NCI-H1048 (cell line): ENCODE results near the gene NAT16.
A peak's percentile ranks its signal among the peaks of the same experiment; 100 is the strongest.
"Not testable (repeated sequence)": the region's sequence is repeated elsewhere in the genome, so short reads cannot be mapped to it uniquely, and the experiment has no call there.

Experiments
- DNase-seq: peaks from one replicate; lab custom pipeline; 2025; lab: John Stamatoyannopoulos, UW

The NAT16 gene

GRCh38 chr7:101156866-101157589, 23.1 kb downstream of the NAT16 start:
- no peak for DNase-seq

- no peak for DNase-seq
Observed at GRCh38 chr7:101156277-101156676, 23.8 kb downstream of the NAT16 start.

GRCh38 chr7:101155303-101155702, 24.8 kb downstream of the NAT16 start:
- DNase-seq, result no peak

GRCh38 chr7:101154693-101155102, 25.4 kb downstream of the NAT16 start:
- no peak for DNase-seq

- DNase-seq, result peak; percentile 92
Observed at GRCh38 chr7:101153969-101154692, 26.0 kb downstream of the NAT16 start, which contains the start of gene AP1S1. TSS of gene AP1S1 (plus strand) at chr7:101154476. CDS start at chr7:101154515, 39 bp downstream.

- no peak for DNase-seq
Observed at GRCh38 chr7:101151908-101152651, 28.0 kb downstream of the NAT16 start.

GRCh38 chr7:101140746-101141382, 39.2 kb downstream of the NAT16 start:
- DNase-seq, result no peak

- DNase-seq, result no peak
Observed at GRCh38 chr7:101140339-101140699, 39.8 kb downstream of the NAT16 start.

- no peak for DNase-seq
Observed at GRCh38 chr7:101138213-101138870, 41.8 kb downstream of the NAT16 start.

- no peak for DNase-seq
Observed at GRCh38 chr7:101137651-101138212, 42.4 kb downstream of the NAT16 start.

- no peak for DNase-seq
Observed at GRCh38 chr7:101134399-101134980, 45.6 kb downstream of the NAT16 start.

GRCh38 chr7:101133621-101134398, 46.3 kb downstream of the NAT16 start:
- DNase-seq, result no peak

- not testable (repeated sequence) for DNase-seq
Observed at GRCh38 chr7:101132626-101133600, 47.2 kb downstream of the NAT16 start.

GRCh38 chr7:101129603-101130117, 50.4 kb downstream of the NAT16 start:
- DNase-seq, result no peak

GRCh38 chr7:101128040-101128834, 51.9 kb downstream of the NAT16 start:
- DNase-seq, result no peak

GRCh38 chr7:101127460-101128039, 52.5 kb downstream of the NAT16 start:
- DNase-seq, result no peak

GRCh38 chr7:101126651-101127459, 53.2 kb downstream of the NAT16 start, which contains the start of gene SERPINE1:
TSS of gene SERPINE1 (plus strand) at chr7:101127104. CDS start at chr7:101128394, 1,290 bp downstream.
- DNase-seq, result no peak
